Psoas muscle (tissue), 8 donors: ENCODE data around the gene RAB22A. TPM values are rescaled to one million over a fixed set of nuclear protein-coding genes. Genes with fewer than 3 reads are reported as not detected.
"Not testable (repeated sequence)": the region's sequence is repeated elsewhere in the genome, so short reads cannot be mapped to it uniquely, and the experiment has no call there.

ENCODE experiments used
- ATAC-seq, 4 donors: fragments of 200-7000 bp; cut with Tn5 transposase; one replicate each; pipeline ENCODE4 v1.9.1; 2020; ENCODE audit warnings: moderate library complexity in 3 of 4, mild to moderate bottlenecking in 2 of 4
- DNase-seq, 2 donors: peaks; one replicate each; pipeline ENCODE4 v3.0.0-alpha.2; 2020
- H3K27ac ChIP-seq: fragments of 200-600 bp; one replicate; pipeline ENCODE4 v1.8.0; 2022
- H3K27me3 ChIP-seq, 3 donors: fragments of 200-600 bp in 1 of 3; one replicate each; pipeline versions ENCODE4 v1.6.1 to v1.8.0; 2013 to 2022; ENCODE audit warnings: low read length in 2 of 3, mild to moderate bottlenecking in 2 of 3, moderate library complexity in 1 of 3; ENCODE audit not compliant: insufficient read depth in 3 of 3
- H3K36me3 ChIP-seq, 2 donors: fragments of 200-600 bp in 1 of 2; one replicate each; pipeline versions ENCODE4 v1.6.1 to v1.8.0; 2013 to 2022; ENCODE audit warnings: low read depth in 1 of 2, mild to moderate bottlenecking in 1 of 2, moderate library complexity in 1 of 2; ENCODE audit not compliant: insufficient read depth in 1 of 2
- H3K4me1 ChIP-seq: fragments of 200-600 bp; one replicate; pipeline ENCODE4 v1.8.0; 2022
- H3K4me3 ChIP-seq: fragments of 200-600 bp; one replicate; pipeline ENCODE4 v1.8.0; 2022; ENCODE audit warnings: mild to moderate bottlenecking
- H3K9me3 ChIP-seq: fragments of 200-600 bp; one replicate; pipeline ENCODE4 v1.8.0; 2022
- CTCF ChIP-seq: fragments of 200-600 bp; IDR thresholded peaks from one replicate; pipeline ENCODE4 v1.8.0; 2022; ENCODE audit warnings: antibody characterized with exemption
- WGBS, 3 donors: extraction: QIAGEN DNeasy Blood & Tissue Kit; methylation state at CpG; one replicate each; pipeline versions ENCODE4 v1.1.6 to v1.1.7; 2013; 5-methylcytosine and 5-hydroxymethylcytosine counted together
- intact Hi-C, 2 donors: fragments of 100-400 bp; cut with DNase I; formaldehyde crosslinking; loops; one replicate each; pipeline versions ENCODE4 v1.11.0 to v1.14.2; 2022
- polyA plus RNA-seq, 3 donors: library from polyadenylated mRNA; stranded (reverse); fragments of 200-250 nt; gene quantifications; one replicate each; pipeline ENCODE4 v1.2.3, GENCODE V29; 2013
- total RNA-seq, 4 donors: library from RNA; stranded (reverse); fragmentation: NEBNext Ultra II Directional in 2 of 4; extraction: Animal tissue kit (Norgen Biotek cat#: 25700) in 2 of 4; gene quantifications; one replicate each; pipeline versions ENCODE4 v1.2.1 to v1.2.4, GENCODE V29; 2021 to 2023
- donor health status: healthy with polysubstance abuse.
- donor health status: DM: no; HTN: no; CAD: no; lungs with moderate emphysema.
- donor health status: Bipolar disorder and iron deficiency.
- donor health status: healthy.
- donor health status: DM: yes; HTN: yes; CAD: no.
- donor health status: DM: no; HTN: no; CAD: no.
- donor health status: DM: no; HTN: no; CAD: no.
- donor health status: DM: yes; HTN: yes; CAD: no.

The RAB22A gene
- total and polyA plus RNA-seq, 7 donors, result 3.6 to 8.5 (median 7.9) TPM

- ATAC-seq (no peak), DNase-seq (no peak)
- TF ChIP-seq CTCF, result no peak
- H3K9me3 ChIP-seq, result no peaks in the 10 kb centered on the region
- intact Hi-C loops, result no loop called here
- H3K4me3 ChIP-seq, result no peak overlapping the region
- no peaks in the 10 kb centered on the region for H3K36me3 ChIP-seq
- H3K27ac ChIP-seq, result peak overlapping the region; percentile 87
- WGBS, 3 donors, result 45 to 67% (median 51%) methylated on average over 4 of the region's 4 CpGs
- no peaks in the 10 kb centered on the region for H3K27me3 ChIP-seq
- peaks cover 65% of the 10 kb centered on the region for H3K4me1 ChIP-seq
These were observed 97.0 kb downstream of the RAB22A start for GRCh38 chr20:58406422-58407001.

- Histone ChIP-seq H3K27ac (peak overlapping the region; percentile 87), H3K4me3 (peak overlapping the region; percentile 8), H3K27me3 (no peaks in the 10 kb centered on the region), H3K4me1 (peaks cover 61% of the 10 kb centered on the region), H3K36me3 (no peaks in the 10 kb centered on the region), H3K9me3 (no peaks in the 10 kb centered on the region)
- peak in 3 of 4 donors; percentile 28 to 45 (median 33) for ATAC-seq
- 48 to 66% (median 56%) methylated on average over 4 of the region's 4 CpGs for WGBS, 3 donors
- no peak for DNase-seq
- no peak for TF ChIP-seq CTCF
- intact Hi-C loops, result no loop called here
These were observed 97.8 kb downstream of the RAB22A start for GRCh38 chr20:58407201-58407873.

- intact Hi-C loops, result no loop called here
- Histone ChIP-seq H3K36me3 (no peaks in the 10 kb centered on the region), H3K27me3 (no peaks in the 10 kb centered on the region), H3K4me3 (peak overlapping the region; percentile 8), H3K9me3 (no peaks in the 10 kb centered on the region), H3K27ac (peak overlapping the region; percentile 87), H3K4me1 (peaks cover 60% of the 10 kb centered on the region)
- no peak for TF ChIP-seq CTCF
- 35 to 42% (median 40%) methylated on average over 2 of the region's 2 CpGs for WGBS, 3 donors
- no peak for DNase-seq
- peak; percentile 85 to 95 (median 94) for ATAC-seq
These were observed 98.5 kb downstream of the RAB22A start for GRCh38 chr20:58407966-58408557.

- Histone ChIP-seq H3K9me3 (no peaks in the 10 kb centered on the region), H3K36me3 (no peaks in the 10 kb centered on the region), H3K27me3 (no peaks in the 10 kb centered on the region), H3K4me3 (peak overlapping the region; percentile 8), H3K27ac (peak overlapping the region; percentile 87), H3K4me1 (peaks cover 60% of the 10 kb centered on the region)
- intact Hi-C loops, result no loop called here
- DNase-seq, result no peak
- TF ChIP-seq CTCF, result no peak
- 25 to 27% (median 27%) methylated on average over 3 of the region's 3 CpGs for WGBS, 3 donors
- peak; percentile 47 to 60 (median 57) for ATAC-seq
These were observed 99.2 kb downstream of the RAB22A start for GRCh38 chr20:58408603-58409246.

GRCh38 chr20:58414216-58414615 is 104.7 kb downstream of the RAB22A start:
- H3K27ac ChIP-seq, H3K27me3 ChIP-seq, ATAC-seq, intact Hi-C loops, H3K9me3 ChIP-seq, H3K4me3 ChIP-seq: not testable (repeated sequence)
- peaks cover 19% of the 10 kb centered on the region for H3K4me1 ChIP-seq
- H3K36me3 ChIP-seq, result peaks cover 0 to 12% of the 10 kb centered on the region in 2 donors
- WGBS, 3 donors, result 99% methylated on average over 34 of the region's 35 CpGs; no CpG with 5 or more reads in 2 of the 3 donors
- peak in 1 of 2 donors; percentile 15 for DNase-seq

GRCh38 chr20:58414786-58415185 is 105.3 kb downstream of the RAB22A start:
- ATAC-seq, DNase-seq, H3K4me3 ChIP-seq, intact Hi-C loops, H3K27ac ChIP-seq, H3K27me3 ChIP-seq, H3K9me3 ChIP-seq: not testable (repeated sequence)
- 95 to 98% (median 97%) methylated on average over 16 to 25 of the region's 26 CpGs for WGBS, 3 donors
- Histone ChIP-seq H3K4me1 (peaks cover 15% of the 10 kb centered on the region), H3K36me3 (peaks cover 0 to 18% of the 10 kb centered on the region in 2 donors)
